NCI-H2029 (cell line): Measurements from ENCODE around the gene AGGF1.
"Not testable (repeated sequence)": the region's sequence is repeated elsewhere in the genome, so short reads cannot be mapped to it uniquely, and the experiment has no call there.

Experiments
- DNase-seq: peaks from one replicate; lab custom pipeline; 2025; lab: John Stamatoyannopoulos, UW

The AGGF1 gene

DNA sequence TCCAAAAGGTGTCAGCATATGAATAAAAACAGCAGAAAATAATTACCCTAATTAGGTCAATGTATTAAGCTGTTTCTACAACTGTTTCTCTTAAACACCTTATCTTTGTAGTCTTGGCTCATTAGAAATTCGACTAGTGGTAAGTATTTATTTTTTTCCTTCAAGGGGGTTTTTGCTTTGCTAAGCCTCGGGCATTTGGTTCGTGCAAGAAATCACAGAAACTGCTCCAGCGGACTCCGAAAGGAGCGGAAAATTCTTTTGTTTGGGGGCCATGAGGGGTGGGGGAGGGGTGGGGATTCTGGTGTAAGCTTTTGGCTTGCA lies 56.1 kb downstream of the AGGF1 start:
- no peak for DNase-seq

DNA sequence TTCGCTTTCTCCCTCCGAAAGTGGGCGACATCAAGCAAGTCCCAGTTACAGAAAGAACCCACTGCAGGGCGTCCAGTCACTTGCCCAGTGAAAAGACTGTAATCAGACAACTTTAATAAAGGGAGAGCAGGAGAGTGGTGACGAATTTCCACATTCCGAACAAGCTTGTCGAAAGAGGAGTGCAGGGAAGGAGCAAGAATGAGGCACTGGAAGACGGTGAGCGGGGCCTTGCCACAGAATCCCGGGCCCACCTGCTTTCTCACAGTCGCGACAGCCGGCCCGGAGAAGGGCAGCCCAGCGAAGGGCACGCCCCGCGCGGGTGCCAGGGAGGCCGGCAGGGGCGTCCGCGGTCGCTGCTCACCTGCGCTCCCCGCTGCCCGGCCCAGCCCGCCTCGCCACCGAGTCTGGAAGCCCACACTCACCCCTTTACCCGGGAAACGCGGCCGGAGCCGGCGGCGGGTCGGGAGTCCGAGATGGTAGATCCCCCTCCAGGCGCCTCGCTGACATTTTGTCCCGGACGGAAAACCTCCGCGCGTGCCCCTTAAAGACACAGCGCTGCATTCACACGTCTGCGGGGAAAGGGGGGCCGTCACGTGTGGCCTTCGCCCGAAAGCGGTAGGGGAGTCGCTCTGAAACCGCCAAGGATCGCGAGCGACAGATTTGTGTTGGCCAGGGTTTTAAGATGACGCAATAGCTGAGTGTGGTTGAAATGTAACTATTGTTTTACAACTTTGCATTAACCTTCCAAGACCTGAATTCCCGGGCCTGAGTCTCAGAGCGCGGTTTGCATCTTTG lies 56.7 kb downstream of the AGGF1 start, which contains the start of gene ZBED3:
Gene ZBED3, minus strand, starts transcription at position 597 of the 795 bp plus-strand sequence. CDS start 9,407 bp downstream, outside the sequence.
- peak; percentile 69 for DNase-seq

DNA sequence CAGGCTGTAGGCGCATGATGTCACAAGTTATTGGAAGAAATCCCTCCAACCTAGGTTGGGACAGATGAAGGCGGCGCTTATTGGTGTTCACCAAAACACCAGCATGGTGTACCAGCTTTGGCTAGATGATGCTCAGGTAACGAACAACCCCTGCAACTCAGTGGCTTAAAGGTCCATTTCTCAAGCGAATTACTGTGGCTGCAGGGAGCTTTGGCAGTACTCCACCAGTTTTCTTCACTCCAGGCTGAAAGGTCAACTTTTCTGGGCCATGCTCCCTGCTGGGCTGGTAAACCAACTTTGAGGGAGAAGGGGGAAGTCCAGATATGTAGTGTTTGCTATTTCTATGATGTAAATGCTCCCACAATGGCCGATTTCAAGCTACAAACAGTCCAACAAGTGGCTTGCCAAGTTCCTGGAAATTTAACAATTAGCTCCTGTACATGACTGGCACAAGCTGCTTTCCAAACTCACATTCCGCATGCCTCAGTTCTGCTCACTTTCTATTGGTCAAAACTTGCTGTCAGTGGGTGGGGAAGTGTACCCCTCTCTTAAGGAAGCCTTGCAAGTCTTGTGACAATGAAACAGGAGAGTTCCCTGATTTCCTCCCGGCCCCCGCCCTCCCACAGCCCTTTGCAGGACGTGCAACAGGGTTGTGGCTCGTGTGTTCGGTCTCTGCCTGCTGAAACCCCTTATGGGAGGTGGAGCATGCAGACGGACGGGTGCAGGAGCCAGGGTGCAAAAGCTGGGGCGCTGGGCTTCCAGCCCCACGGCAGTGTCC lies 57.5 kb downstream of the AGGF1 start:
- peak; percentile 15 for DNase-seq

DNA sequence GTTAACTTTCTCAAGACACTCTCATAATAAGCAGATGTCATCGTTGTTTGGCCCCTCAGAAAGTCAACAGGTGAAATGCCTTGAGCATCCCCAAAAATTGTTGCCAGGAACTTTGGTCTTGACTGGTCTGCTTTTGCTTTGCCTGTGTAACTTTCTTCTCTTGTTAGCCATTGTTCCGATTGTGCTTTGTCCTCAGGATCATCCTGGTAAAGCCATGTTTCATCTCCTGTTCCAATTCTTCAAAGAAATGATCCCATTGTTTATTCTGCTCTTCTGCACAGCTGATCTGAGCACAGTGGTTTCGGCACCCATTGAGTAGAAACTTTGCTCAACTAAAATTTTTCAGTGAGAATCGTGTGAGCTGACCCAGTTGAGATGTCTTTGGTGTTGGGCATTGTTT lies 65.0 kb downstream of the AGGF1 start:
- DNase-seq, result no peak

DNA sequence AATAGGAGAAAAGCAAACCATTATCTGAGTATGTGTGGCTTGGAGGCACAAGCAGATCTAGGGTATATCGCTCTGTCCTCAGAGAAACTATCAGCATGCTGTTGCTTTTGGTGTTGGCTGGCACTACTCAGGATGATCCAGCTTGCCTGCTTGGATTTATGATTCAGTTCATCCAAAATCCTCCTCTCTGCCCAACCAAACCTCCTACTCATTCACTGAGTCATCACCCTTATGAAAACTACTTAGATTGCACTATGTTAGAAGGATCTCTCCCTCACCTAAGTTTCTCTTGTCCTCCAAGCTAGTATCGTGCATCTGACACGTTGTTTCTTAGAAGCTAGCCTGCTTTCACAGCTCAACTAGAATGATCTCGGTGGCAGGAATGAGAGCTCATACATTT lies 71.1 kb downstream of the AGGF1 start:
- no peak for DNase-seq

DNA sequence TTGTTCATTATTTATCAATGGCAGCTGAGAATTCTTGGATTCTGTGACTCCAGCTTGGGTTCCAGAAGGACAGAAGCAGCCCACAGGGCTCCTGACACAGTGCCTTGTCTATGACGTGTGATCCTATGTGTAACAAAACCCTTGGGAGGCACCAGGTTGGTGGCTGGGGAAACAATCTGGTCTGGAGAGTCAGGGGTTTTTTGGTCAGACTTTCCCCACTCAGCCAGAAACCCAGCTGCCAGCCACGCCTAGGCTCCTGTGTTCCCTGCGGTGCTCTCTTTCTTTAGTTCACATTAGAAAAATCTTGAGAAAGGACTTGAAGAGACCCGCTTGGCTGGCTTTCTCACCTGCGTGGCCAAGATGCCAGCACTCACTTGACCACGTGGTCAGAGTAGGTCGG lies 72.3 kb downstream of the AGGF1 start:
- DNase-seq, result no peak

DNA sequence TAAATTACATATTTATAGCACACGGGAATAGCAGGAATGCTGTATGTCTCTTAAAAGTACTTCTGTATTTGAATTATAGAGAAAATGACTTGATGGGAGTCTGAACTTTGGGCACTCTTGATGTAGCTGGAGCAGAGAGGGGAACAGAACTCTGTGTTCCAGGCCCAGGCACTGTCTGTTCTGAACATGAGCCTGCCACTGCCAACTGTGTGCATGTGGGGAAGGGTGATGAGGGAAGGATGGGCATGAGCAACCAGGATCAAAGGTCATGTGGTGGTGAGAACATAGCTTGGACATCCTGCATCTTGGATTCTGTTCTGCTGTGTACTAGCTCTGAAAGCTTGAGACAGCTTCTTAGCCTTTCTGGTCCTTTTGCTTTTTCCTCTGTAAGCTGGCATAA lies 73.3 kb downstream of the AGGF1 start:
- DNase-seq, result no peak

DNA sequence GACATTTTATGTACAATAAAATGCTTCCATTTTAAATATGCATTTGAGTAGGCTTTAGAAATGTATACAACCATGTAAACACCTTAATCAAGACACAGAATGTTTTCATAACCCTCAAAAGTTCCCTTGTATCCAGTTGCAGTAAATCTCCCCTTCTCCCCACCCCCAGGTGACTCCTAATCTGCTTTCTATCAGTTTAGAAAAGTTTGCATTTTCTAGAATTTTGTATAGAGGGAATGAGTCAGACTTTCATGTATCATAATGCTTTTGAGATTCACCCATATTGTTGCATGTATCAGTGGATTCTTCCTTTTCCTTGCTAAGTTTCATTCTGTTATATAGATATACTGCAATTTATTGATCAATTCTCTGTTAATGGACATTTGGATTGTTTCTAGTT lies 74.6 kb downstream of the AGGF1 start:
- no peak for DNase-seq

DNA sequence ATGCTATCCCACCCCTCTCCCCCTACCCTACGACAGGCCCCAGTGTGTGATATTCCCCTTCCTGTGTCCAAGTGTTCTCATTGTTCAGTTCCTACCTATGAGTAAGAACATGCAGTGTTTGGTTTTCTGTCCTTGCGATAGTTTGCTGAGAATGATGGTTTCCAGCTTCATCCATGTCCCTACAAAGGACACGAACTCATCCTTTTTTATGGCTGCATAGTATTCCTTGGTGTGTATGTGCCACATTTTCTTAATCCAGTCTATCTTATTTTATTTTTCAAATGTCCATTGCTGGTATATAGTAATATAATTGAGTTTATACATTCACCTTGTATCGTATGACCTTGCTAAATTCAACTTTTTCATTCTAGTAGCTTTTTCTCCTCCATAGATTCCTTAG lies 76.8 kb downstream of the AGGF1 start:
- DNase-seq, result not testable (repeated sequence)
